HepG2 (cell line): Measurements from ENCODE around the gene TRIAP1. TPM values are rescaled to one million over a fixed set of nuclear protein-coding genes. Genes with fewer than 3 reads are reported as not detected.

Experiments used
- ATF3 ChIP-seq: sonication (generic); formaldehyde crosslinking; IDR thresholded peaks from 2 replicates; pipeline ENCODE4 v1.4.0; 2020; ENCODE audit warnings: missing genetic modification reagents
- ATF7-NPFF ChIP-seq: sonication (generic); formaldehyde crosslinking; IDR thresholded peaks from 2 replicates; pipeline ENCODE4 v1.8.1; 2023; ENCODE audit warnings: mild to moderate bottlenecking, low read depth, missing genetic modification reagents, moderate library complexity
- CAMTA2 ChIP-seq: sonication (generic); formaldehyde crosslinking; IDR thresholded peaks from 2 replicates; pipeline ENCODE4 v1.4.0; 2020; ENCODE audit warnings: mild to moderate bottlenecking, missing genetic modification reagents, borderline replicate concordance
- CENPBD1 ChIP-seq: sonication (generic); formaldehyde crosslinking; IDR thresholded peaks from 2 replicates; pipeline ENCODE4 v1.8.0; 2022; ENCODE audit warnings: missing genetic modification reagents, low read depth, mild to moderate bottlenecking, borderline replicate concordance
- FLYWCH1 ChIP-seq: sonication (generic); formaldehyde crosslinking; IDR thresholded peaks from 2 replicates; pipeline ENCODE4 v1.8.1; 2023; ENCODE audit warnings: mild to moderate bottlenecking, missing genetic modification reagents
- HMG20B ChIP-seq: conservative IDR thresholded peaks from 2 replicates; pipeline ENCODE4 v1.6.1; 2016; ENCODE audit warnings: missing genetic modification reagents, missing compliant biosample characterization
- HNRNPL ChIP-seq: fragments of 200-400 bp; formaldehyde crosslinking; IDR thresholded peaks from 2 replicates; pipeline ENCODE4 v1.6.1; 2017; ENCODE audit warnings: mild to moderate bottlenecking, low read depth, low read length
- PRDM15 ChIP-seq: sonication (generic); formaldehyde crosslinking; IDR thresholded peaks from 2 replicates; pipeline ENCODE4 v1.4.0; 2020; ENCODE audit warnings: missing genetic modification reagents
- ZBTB14 ChIP-seq: sonication (generic); formaldehyde crosslinking; IDR thresholded peaks from 2 replicates; pipeline ENCODE4 v1.4.0; 2020; ENCODE audit warnings: missing genetic modification reagents
- ZFAT ChIP-seq: sonication (generic); formaldehyde crosslinking; conservative IDR thresholded peaks from 2 replicates; pipeline ENCODE4 v1.8.1; 2023; ENCODE audit warnings: missing genetic modification reagents, inconsistent platforms
- ZIK1 ChIP-seq: sonication (generic); formaldehyde crosslinking; IDR thresholded peaks from 2 replicates; pipeline ENCODE4 v1.5.0; 2020; ENCODE audit warnings: mild to moderate bottlenecking, low read depth, missing genetic modification reagents, borderline replicate concordance
- ZNF20 ChIP-seq: sonication (generic); formaldehyde crosslinking; IDR thresholded peaks from 2 replicates; pipeline ENCODE4 v1.4.0; 2020; ENCODE audit warnings: mild to moderate bottlenecking, moderate library complexity, missing genetic modification reagents
- ZNF350 ChIP-seq: sonication (generic); formaldehyde crosslinking; IDR thresholded peaks from 2 replicates; pipeline ENCODE4 v1.4.0; 2020; ENCODE audit warnings: mild to moderate bottlenecking, low read depth, missing genetic modification reagents, borderline replicate concordance
- ZNF616 ChIP-seq: sonication (generic); formaldehyde crosslinking; IDR thresholded peaks from 2 replicates; pipeline ENCODE4 v1.5.0; 2020; ENCODE audit warnings: low read depth, mild to moderate bottlenecking, missing genetic modification reagents
- ZNF773 ChIP-seq: sonication (generic); formaldehyde crosslinking; IDR thresholded peaks from 2 replicates; pipeline ENCODE4 v1.4.0; 2020; ENCODE audit warnings: missing genetic modification reagents, borderline replicate concordance
- ZNF775 ChIP-seq: sonication (generic); formaldehyde crosslinking; IDR thresholded peaks from 2 replicates; pipeline ENCODE4 v1.4.0; 2020; ENCODE audit warnings: missing genetic modification reagents, mild to moderate bottlenecking, moderate library complexity, borderline replicate concordance
- ZNF790 ChIP-seq: sonication (generic); formaldehyde crosslinking; IDR thresholded peaks from 2 replicates; pipeline ENCODE4 v1.8.0; 2022; ENCODE audit warnings: missing genetic modification reagents, mild to moderate bottlenecking, borderline replicate concordance
- polyA plus RNA-seq, 8 experiments: library from polyadenylated mRNA; depleted of rRNA in 3 of 8; stranded (reverse) in 7 of 8; unstranded in 1 of 8; fragments of >200 nt; fragmentation: Illumina TruSeq in 4 of 8; extraction: Trizol in 4 of 8; gene quantifications; 2 replicates each; pipeline versions ENCODE4 v1.2.1 to v1.2.3, GENCODE V29; 2011 to 2016; ENCODE audit warnings: low read depth in 4 of 8, missing spikeins in 1 of 8, mixed read lengths in 1 of 8; ENCODE audit not compliant: insufficient read depth in 1 of 8
- total RNA-seq, 5 experiments: library from RNA; depleted of rRNA; stranded (reverse); fragments of >200 nt; fragmentation: Illumina TruSeq; extraction: Trizol; gene quantifications; 2 replicates each; pipeline ENCODE4 v1.2.3, GENCODE V29; 2016; ENCODE audit warnings: low read depth in 1 of 5
- TF ChIP-seq, protein P1 (sequence below): sonication (generic); formaldehyde crosslinking; IDR thresholded peaks from 2 replicates; pipeline ENCODE4 v1.8.0; 2022; ENCODE audit warnings: missing genetic modification reagents, mild to moderate bottlenecking, moderate library complexity, borderline replicate concordance
- TF ChIP-seq, protein P2 (sequence below): sonication (generic); formaldehyde crosslinking; IDR thresholded peaks from 2 replicates; pipeline ENCODE4 v1.8.1; 2023; ENCODE audit warnings: missing genetic modification reagents, mild to moderate bottlenecking, borderline replicate concordance

Gene TRIAP1
- total and polyA plus RNA-seq, 2 of the 13 experiments (the other 11 are each of a cell fraction or from before 2014, with no cell fraction given) = 55.0 to 117 TPM

DNA sequence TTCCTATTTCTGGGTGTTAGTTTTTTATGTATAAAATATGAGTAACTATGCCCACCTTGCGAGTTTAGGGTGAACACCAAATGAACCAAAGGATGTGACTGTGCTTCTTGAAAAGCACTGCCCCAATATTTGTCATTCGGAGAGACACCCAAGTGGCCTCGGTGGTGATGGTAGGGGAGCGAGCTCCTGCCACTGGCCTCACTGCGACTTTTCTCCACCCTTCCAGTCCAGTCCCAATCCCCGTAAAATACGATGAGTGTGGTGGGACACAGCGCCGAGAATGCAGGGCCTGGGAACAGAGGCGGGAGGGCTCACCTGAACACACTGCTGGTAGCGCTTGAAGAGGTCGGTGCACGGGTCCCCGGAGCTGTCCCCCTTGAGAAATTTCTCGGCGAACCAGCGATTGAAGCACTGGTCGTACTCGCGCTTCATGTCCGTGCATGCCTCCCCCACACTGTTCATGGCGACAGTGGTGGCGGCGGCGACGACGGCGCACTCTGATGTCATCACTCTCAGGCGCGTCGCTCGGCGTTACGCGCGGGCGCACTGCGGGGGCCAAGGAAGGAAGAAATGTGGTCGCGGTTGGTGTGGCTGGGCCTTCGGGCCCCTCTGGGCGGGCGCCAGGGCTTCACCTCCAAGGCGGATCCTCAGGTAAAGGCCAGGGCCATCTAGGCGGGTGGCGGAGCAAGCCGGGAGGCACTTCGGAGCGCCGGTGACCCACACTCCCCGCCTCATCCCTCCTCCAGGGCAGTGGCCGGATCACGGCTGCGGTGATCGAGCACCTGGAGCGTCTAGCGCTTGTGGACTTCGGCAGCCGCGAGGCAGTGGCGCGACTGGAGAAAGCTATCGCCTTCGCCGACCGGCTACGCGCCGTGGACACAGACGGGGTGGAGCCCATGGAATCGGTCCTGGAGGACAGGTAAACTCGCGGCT lies at the start of gene TRIAP1, which contains the start of gene GATC (continued):
- TF ChIP-seq ZBTB14 (CRISPR knock-in tag) (no peak), ZNF790 (CRISPR knock-in tag) (0 out of 2 replicates have a peak, but pooled peaks have one; percentile 30), ZNF616 (CRISPR knock-in tag) (0 out of 2 replicates have a peak, but pooled peaks have one; percentile 51), ATF7-NPFF (CRISPR knock-in tag) (no peak; the same call in 1 of the 2 replicates), ZNF20 (CRISPR knock-in tag) (no peak), ATF3 (peak; percentile 81), HNRNPL (peak; percentile 11; the same call in 1 of the 2 replicates), ZNF775 (no peak), ZNF773 (CRISPR knock-in tag) (no peak), FLYWCH1 (CRISPR knock-in tag) (no peak), CENPBD1 (peak; percentile 80; the same call in 1 of the 2 replicates), ZFAT (CRISPR knock-in tag) (no peak), PRDM15 (0 out of 2 replicates have a peak, but pooled peaks have one; percentile 30), ZNF350 (peak; percentile 97), ZIK1 (CRISPR knock-in tag) (peak; percentile 94), CAMTA2 (CRISPR knock-in tag) (peak; percentile 92), HMG20B (no peak; the same call in 1 of the 2 replicates)
- TF ChIP-seq, protein P1, sequence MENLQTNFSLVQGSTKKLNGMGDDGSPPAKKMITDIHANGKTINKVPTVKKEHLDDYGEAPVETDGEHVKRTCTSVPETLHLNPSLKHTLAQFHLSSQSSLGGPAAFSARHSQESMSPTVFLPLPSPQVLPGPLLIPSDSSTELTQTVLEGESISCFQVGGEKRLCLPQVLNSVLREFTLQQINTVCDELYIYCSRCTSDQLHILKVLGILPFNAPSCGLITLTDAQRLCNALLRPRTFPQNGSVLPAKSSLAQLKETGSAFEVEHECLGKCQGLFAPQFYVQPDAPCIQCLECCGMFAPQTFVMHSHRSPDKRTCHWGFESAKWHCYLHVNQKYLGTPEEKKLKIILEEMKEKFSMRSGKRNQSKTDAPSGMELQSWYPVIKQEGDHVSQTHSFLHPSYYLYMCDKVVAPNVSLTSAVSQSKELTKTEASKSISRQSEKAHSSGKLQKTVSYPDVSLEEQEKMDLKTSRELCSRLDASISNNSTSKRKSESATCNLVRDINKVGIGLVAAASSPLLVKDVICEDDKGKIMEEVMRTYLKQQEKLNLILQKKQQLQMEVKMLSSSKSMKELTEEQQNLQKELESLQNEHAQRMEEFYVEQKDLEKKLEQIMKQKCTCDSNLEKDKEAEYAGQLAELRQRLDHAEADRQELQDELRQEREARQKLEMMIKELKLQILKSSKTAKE (CRISPR knock-in tag) = peak; percentile 83
- TF ChIP-seq, protein P2, sequence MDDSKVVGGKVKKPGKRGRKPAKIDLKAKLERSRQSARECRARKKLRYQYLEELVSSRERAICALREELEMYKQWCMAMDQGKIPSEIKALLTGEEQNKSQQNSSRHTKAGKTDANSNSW = peak; percentile 67; the same call in 1 of the 2 replicates
